H9 (cell line): Measurements from ENCODE around the gene AEN. TPM values are rescaled to one million over a fixed set of nuclear protein-coding genes. Genes with fewer than 3 reads are reported as not detected.

Experiments
- DNase-seq: peaks from one replicate; pipeline ENCODE4 v3.0.0-alpha.2; 2017
- H2AFZ ChIP-seq: one replicate; pipeline ENCODE4 v1.6.1; 2013; ENCODE audit warnings: mild to moderate bottlenecking, low read length, control low read depth, moderate library complexity
- H2AK5ac ChIP-seq: 2 replicates; pipeline ENCODE4 v1.6.1; 2013; ENCODE audit warnings: low read length, control low read depth, mixed read lengths; ENCODE audit not compliant: insufficient read length
- H2BK120ac ChIP-seq: one replicate; pipeline ENCODE4 v1.6.1; 2013; ENCODE audit warnings: low read depth, mild to moderate bottlenecking, low read length, control low read depth, inconsistent platforms; ENCODE audit not compliant: poor library complexity, severe bottlenecking
- H2BK12ac ChIP-seq: 2 replicates; pipeline ENCODE4 v1.6.1; 2013; ENCODE audit warnings: low read length, control low read depth, mixed read lengths, low read depth; ENCODE audit not compliant: insufficient read length
- H2BK15ac ChIP-seq: 2 replicates; pipeline ENCODE4 v1.6.1; 2013; ENCODE audit warnings: low read depth, low read length, control low read depth
- H2BK20ac ChIP-seq: one replicate; pipeline ENCODE4 v1.6.1; 2013; ENCODE audit warnings: low read depth, mild to moderate bottlenecking, low read length, control low read depth, inconsistent platforms; ENCODE audit not compliant: poor library complexity, severe bottlenecking
- H2BK5ac ChIP-seq: 2 replicates; pipeline ENCODE4 v1.6.1; 2013; ENCODE audit warnings: low read length, control low read depth, mixed read lengths; ENCODE audit not compliant: insufficient read length
- H3K14ac ChIP-seq: 2 replicates; pipeline ENCODE4 v1.6.1; 2013; ENCODE audit warnings: low read length, control low read depth; ENCODE audit not compliant: insufficient read depth
- H3K18ac ChIP-seq: 2 replicates; pipeline ENCODE4 v1.6.1; 2013; ENCODE audit warnings: low read depth, mild to moderate bottlenecking, mixed read lengths, low read length, control low read depth; ENCODE audit not compliant: insufficient read length
- H3K23ac ChIP-seq: 2 replicates; pipeline ENCODE4 v1.6.1; 2013; ENCODE audit warnings: low read length, control low read depth, mixed read lengths, low read depth; ENCODE audit not compliant: insufficient read length
- H3K23me2 ChIP-seq: 2 replicates; pipeline ENCODE4 v1.6.1; 2013; ENCODE audit warnings: low read depth, mild to moderate bottlenecking, mixed read lengths, low read length, control low read depth; ENCODE audit not compliant: insufficient read length, poor library complexity, severe bottlenecking
- H3K27ac ChIP-seq: 2 replicates; pipeline ENCODE4 v1.5.1; 2013; ENCODE audit warnings: low read length, control low read depth, mixed read lengths, low read depth; ENCODE audit not compliant: insufficient read length
- H3K27me3 ChIP-seq: 2 replicates; pipeline ENCODE4 v1.6.1; 2013; ENCODE audit warnings: low read length, control low read depth, inconsistent platforms; ENCODE audit not compliant: insufficient read depth
- H3K4ac ChIP-seq: 2 replicates; pipeline ENCODE4 v1.6.1; 2013; ENCODE audit warnings: low read depth, mild to moderate bottlenecking, control low read depth, inconsistent platforms, low read length, moderate library complexity
- H3K4me1 ChIP-seq: 2 replicates; pipeline ENCODE4 v1.6.1; 2013; ENCODE audit warnings: low read length, control low read depth, inconsistent platforms; ENCODE audit not compliant: insufficient read depth
- H3K4me2 ChIP-seq: 2 replicates; pipeline ENCODE4 v1.6.1; 2013; ENCODE audit warnings: low read length, control low read depth, mixed read lengths; ENCODE audit not compliant: insufficient read length, insufficient read depth
- H3K56ac ChIP-seq: 2 replicates; pipeline ENCODE4 v1.6.1; 2013; ENCODE audit warnings: low read depth, mild to moderate bottlenecking, mixed read lengths, low read length, control low read depth; ENCODE audit not compliant: insufficient read length
- H3K79me1 ChIP-seq: 2 replicates; pipeline ENCODE4 v1.6.1; 2013; ENCODE audit warnings: low read depth, mild to moderate bottlenecking, moderate library complexity, low read length, control low read depth, inconsistent platforms; ENCODE audit not compliant: insufficient read depth, poor library complexity, severe bottlenecking
- H3K79me2 ChIP-seq: 2 replicates; pipeline ENCODE4 v1.6.1; 2013; ENCODE audit warnings: low read length, control low read depth, inconsistent platforms; ENCODE audit not compliant: insufficient read depth
- H3K9ac ChIP-seq: 2 replicates; pipeline ENCODE4 v1.6.1; 2013; ENCODE audit warnings: low read length, control low read depth, mixed read lengths; ENCODE audit not compliant: insufficient read length; ENCODE audit errors: extremely low read depth
- H3K9me3 ChIP-seq: one replicate; pipeline ENCODE4 v1.6.1; 2013; ENCODE audit warnings: low read depth, low read length, inconsistent platforms; ENCODE audit not compliant: control insufficient read depth
- H3T11ph ChIP-seq: one replicate; pipeline ENCODE4 v1.6.1; 2013; ENCODE audit warnings: mild to moderate bottlenecking, low read length, control low read depth, inconsistent platforms
- H4K20me1 ChIP-seq: one replicate; pipeline ENCODE4 v1.6.1; 2013; ENCODE audit not compliant: control insufficient read depth, insufficient read length, insufficient read depth
- H4K5ac ChIP-seq: 2 replicates; pipeline ENCODE4 v1.6.1; 2013; ENCODE audit warnings: low read depth, mild to moderate bottlenecking, mixed read lengths, low read length, control low read depth; ENCODE audit not compliant: insufficient read length
- H4K8ac ChIP-seq: replicated peaks from 2 replicates; pipeline ENCODE4 v1.6.1; 2013; ENCODE audit warnings: low read length, control low read depth, mixed read lengths, low read depth; ENCODE audit not compliant: insufficient read length
- H4K91ac ChIP-seq: 2 replicates; pipeline ENCODE4 v1.6.1; 2013; ENCODE audit warnings: low read depth, mild to moderate bottlenecking, moderate library complexity, mixed read lengths, low read length, control low read depth; ENCODE audit not compliant: insufficient read length
- H3K27ac Mint-ChIP-seq, 3 experiments: 2 replicates in 2 of 3; 3 replicates in 1 of 3; pipeline ENCODE4 v1.8.0; 2020 to 2021; ENCODE audit warnings: mixed read lengths in 3 of 3, mild to moderate bottlenecking in 1 of 3, moderate library complexity in 1 of 3
- H3K27me3 Mint-ChIP-seq: 2 replicates; pipeline ENCODE4 v1.8.0; 2021; ENCODE audit warnings: low read depth, mild to moderate bottlenecking, moderate library complexity, mixed read lengths
- H3K36me3 Mint-ChIP-seq, 3 experiments: 2 replicates in 2 of 3; 3 replicates in 1 of 3; pipeline ENCODE4 v1.8.0; 2020 to 2021; ENCODE audit warnings: low read depth in 3 of 3, mixed read lengths in 3 of 3; ENCODE audit not compliant: insufficient read depth in 1 of 3
- H3K4me1 Mint-ChIP-seq, 2 experiments: 2 replicates each; pipeline ENCODE4 v1.8.0; 2020; ENCODE audit warnings: mixed read lengths in 2 of 2
- H3K4me3 Mint-ChIP-seq, 2 experiments: 2 replicates in 1 of 2; 3 replicates in 1 of 2; pipeline ENCODE4 v1.8.0; 2020 to 2021; ENCODE audit warnings: mild to moderate bottlenecking in 2 of 2, mixed read lengths in 2 of 2, moderate library complexity in 1 of 2
- H3K9me3 Mint-ChIP-seq, 2 experiments: 2 replicates in 1 of 2; 3 replicates in 1 of 2; pipeline ENCODE4 v1.8.0; 2020; ENCODE audit warnings: mild to moderate bottlenecking in 2 of 2, mixed read lengths in 2 of 2, moderate library complexity in 1 of 2
- CTCF ChIP-seq: fragments of 200-600 bp; sonication (generic); conservative IDR thresholded peaks from 3 replicates; pipeline ENCODE4 v1.8.0; 2021; ENCODE audit warnings: antibody characterized with exemption, mild to moderate bottlenecking
- WGBS: extraction: QIAGEN DNeasy Blood & Tissue Kit; methylation state at CpG from one replicate; pipeline ENCODE4 v1.1.7; 2013; ENCODE audit warnings: missing lambda C conversion rate, low lambda C conversion rate, mixed read lengths; ENCODE audit not compliant: insufficient read length; ENCODE audit errors: extremely low coverage; 5-methylcytosine and 5-hydroxymethylcytosine counted together
- total RNA-seq: library from RNA; stranded (reverse); gene quantifications from 2 replicates; pipeline ENCODE4 v1.2.1, GENCODE V29; 2021

The AEN gene
- total RNA-seq, 1 experiment from 2014 or later, result 132 TPM

DNA sequence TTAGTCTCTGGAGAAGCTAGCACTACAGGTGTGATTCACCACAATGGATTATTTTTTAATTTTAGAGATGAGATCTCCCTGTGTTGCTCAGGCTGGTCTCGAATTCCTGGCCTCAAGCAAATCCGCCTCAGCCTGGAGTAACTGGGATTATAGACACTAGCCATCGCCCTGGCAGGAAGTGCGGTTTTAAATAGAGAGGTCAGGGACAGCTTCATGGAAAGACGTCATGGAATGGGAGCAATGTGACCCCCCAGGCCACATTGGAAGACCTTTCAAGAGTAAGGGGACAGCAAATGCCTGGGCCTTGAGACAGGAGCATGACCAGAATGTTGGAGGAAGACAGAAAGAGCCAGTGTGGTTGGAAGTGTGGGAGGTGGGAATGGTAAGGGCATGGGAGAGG is 15.5 kb downstream of the AEN start:
- Histone ChIP-seq H4K8ac (no peak overlapping the region), H3K23me2 (peaks cover 5% of the 10 kb centered on the region), H2AFZ (no peak overlapping the region), H3K56ac (no peak overlapping the region), H3K4ac (no peak overlapping the region), H3K4me2 (no peak overlapping the region), H3K14ac (no peak overlapping the region), H2BK12ac (no peak overlapping the region), H4K5ac (no peak overlapping the region), H3K79me2 (no peaks in the 10 kb centered on the region), H3K4me1 (peaks cover 10% of the 10 kb centered on the region; the same call in 1 of the 2 replicates), H2AK5ac (no peak overlapping the region), H3K18ac (peak overlapping the region; percentile 16), H3T11ph (no peak overlapping the region), H3K27ac (no peak overlapping the region), H3K79me1 (no peaks in the 10 kb centered on the region), H2BK15ac (no peak overlapping the region), H3K23ac (no peak overlapping the region), H3K27me3 (no peaks in the 10 kb centered on the region), H2BK20ac (no peak overlapping the region), H2BK120ac (no peak overlapping the region), H3K9me3 (no peaks in the 10 kb centered on the region), H3K9ac (no peak overlapping the region), H2BK5ac (no peak overlapping the region), H4K91ac (no peak overlapping the region), H4K20me1 (no peaks in the 10 kb centered on the region)
- Mint-ChIP-seq H3K4me1 (peaks cover 37 to 45% of the 10 kb centered on the region in 2 experiments), H3K27ac (peak overlapping the region in 2 of 3 experiments; percentile 64 to 92; a peak in 4 of 7 replicates), H3K27me3 (peaks cover 4% of the 10 kb centered on the region), H3K4me3 (no peak overlapping the region; a peak in 1 of 5 replicates), H3K36me3 (peaks cover 10 to 36% (median 15%) of the 10 kb centered on the region in 3 experiments), H3K9me3 (no peaks in the 10 kb centered on the region)
- DNase-seq, result no peak
- WGBS, result no CpG with 5 or more reads among the region's 5 CpGs
- no peak for TF ChIP-seq CTCF
